Measurements from ENCODE around the gene DDX20.
A peak's percentile ranks its signal among the peaks of the same experiment; 100 is the strongest.

DDX20 gene, protein sequence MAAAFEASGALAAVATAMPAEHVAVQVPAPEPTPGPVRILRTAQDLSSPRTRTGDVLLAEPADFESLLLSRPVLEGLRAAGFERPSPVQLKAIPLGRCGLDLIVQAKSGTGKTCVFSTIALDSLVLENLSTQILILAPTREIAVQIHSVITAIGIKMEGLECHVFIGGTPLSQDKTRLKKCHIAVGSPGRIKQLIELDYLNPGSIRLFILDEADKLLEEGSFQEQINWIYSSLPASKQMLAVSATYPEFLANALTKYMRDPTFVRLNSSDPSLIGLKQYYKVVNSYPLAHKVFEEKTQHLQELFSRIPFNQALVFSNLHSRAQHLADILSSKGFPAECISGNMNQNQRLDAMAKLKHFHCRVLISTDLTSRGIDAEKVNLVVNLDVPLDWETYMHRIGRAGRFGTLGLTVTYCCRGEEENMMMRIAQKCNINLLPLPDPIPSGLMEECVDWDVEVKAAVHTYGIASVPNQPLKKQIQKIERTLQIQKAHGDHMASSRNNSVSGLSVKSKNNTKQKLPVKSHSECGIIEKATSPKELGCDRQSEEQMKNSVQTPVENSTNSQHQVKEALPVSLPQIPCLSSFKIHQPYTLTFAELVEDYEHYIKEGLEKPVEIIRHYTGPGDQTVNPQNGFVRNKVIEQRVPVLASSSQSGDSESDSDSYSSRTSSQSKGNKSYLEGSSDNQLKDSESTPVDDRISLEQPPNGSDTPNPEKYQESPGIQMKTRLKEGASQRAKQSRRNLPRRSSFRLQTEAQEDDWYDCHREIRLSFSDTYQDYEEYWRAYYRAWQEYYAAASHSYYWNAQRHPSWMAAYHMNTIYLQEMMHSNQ

DNA sequence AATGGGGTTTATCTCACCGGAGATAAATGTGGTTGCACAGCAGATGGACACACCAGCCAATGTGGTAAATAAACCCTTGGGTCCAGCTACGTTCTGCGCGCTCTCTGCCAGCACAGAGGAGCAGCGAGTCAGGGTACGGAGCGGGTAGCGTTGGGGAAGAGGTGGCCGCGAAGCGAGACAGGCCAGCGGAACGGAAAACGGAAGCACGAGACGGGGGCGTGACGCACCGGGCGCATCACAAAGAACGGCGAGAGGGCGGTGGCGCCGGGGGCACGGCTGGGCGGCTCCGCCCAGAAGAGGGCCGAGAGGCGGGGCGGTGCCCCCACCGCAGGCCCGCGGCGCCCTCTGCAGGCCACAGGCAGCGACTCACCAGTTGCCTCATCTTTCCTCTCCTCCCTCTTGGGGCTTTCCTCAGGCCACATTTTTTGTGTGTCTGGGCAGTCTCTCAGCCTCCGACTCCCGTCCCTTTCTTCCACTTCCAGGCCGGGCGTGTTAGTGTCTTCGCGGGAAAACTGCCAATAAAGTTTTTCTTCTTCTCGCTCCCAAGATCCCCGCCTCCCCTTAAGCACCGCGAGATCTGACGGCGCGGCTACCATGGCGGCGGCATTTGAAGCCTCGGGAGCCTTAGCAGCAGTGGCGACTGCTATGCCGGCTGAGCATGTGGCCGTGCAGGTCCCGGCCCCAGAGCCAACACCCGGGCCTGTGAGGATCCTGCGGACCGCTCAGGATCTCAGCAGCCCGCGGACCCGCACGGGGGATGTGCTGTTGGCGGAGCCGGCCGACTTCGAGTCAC lies at the start of gene DDX20:
Gene DDX20 (plus strand): TSS at position 571 of the 793 bp plus-strand sequence. CDS start 24 bp downstream, at position 595.
- peaks cover 13% of the 10 kb centered on the region for H3K36me3 Mint-ChIP-seq (ENCODE audit: low read depth)
- H3K4me1 Mint-ChIP-seq (ENCODE audit: low read depth) = peaks cover 30% of the 10 kb centered on the region
- H3K27ac Mint-ChIP-seq = peak within 1 kb of the TSS; percentile 99
- no peaks in the 10 kb centered on the region for H3K9me3 Mint-ChIP-seq
- peak within 1 kb of the TSS; percentile 89 for H3K4me3 Mint-ChIP-seq
- H3K27me3 Mint-ChIP-seq (ENCODE audit: low read depth) = peaks cover 24% of the 10 kb centered on the region

DNA sequence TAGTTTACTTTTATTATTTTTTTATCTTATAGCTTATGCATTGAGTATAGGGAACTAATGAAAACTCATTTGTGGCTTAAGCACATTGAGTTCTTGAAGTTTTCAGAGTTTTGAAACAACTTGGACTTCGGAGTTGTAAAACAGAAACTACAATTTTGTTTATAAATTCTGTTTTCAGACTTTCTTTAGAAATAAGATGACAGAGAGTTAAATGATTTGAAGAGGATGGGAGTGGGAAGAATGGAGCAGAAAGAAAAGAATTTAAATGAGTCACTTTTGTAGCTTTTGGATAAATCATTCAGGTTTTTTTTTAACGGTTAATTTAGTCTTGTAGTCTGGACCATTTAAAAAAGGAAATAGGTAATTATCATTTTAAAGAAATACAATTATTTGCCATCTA lies 48.8 kb upstream of the DDX20 start:
- H3K9me3 Mint-ChIP-seq = no peaks in the 10 kb centered on the region
- H3K4me1 Mint-ChIP-seq (ENCODE audit: low read depth) = peaks cover 17% of the 10 kb centered on the region
- H3K27ac Mint-ChIP-seq = peak overlapping the region; percentile 60
- H3K27me3 Mint-ChIP-seq (ENCODE audit: low read depth) = no peaks in the 10 kb centered on the region
- H3K36me3 Mint-ChIP-seq (ENCODE audit: low read depth) = peaks cover 48% of the 10 kb centered on the region
- H3K4me3 Mint-ChIP-seq = no peak overlapping the region

DNA sequence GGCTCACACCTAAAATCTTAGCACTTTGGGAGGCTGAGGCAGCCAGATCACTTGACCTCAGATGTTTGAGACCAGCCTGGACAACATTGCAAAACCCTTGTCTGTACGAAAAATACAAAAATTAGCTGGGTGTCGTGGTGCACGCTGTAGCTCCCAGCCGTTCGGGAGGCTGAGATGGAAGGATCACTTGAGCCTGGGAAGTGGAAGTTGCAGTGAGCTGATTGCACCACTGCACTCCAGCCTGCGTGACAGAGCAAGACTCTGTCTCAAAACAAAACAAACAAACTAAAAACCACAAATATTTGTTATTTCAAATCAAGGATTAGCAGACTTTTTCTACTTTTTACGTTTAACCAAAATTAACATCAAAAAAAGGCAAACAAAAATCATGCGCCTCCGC lies 47.8 kb upstream of the DDX20 start:
- Mint-ChIP-seq H3K4me3 (no peak overlapping the region), H3K36me3 (ENCODE audit: low read depth) (peaks cover 41% of the 10 kb centered on the region), H3K27ac (no peak overlapping the region), H3K4me1 (ENCODE audit: low read depth) (peaks cover 17% of the 10 kb centered on the region), H3K9me3 (no peaks in the 10 kb centered on the region), H3K27me3 (ENCODE audit: low read depth) (no peaks in the 10 kb centered on the region)

DNA sequence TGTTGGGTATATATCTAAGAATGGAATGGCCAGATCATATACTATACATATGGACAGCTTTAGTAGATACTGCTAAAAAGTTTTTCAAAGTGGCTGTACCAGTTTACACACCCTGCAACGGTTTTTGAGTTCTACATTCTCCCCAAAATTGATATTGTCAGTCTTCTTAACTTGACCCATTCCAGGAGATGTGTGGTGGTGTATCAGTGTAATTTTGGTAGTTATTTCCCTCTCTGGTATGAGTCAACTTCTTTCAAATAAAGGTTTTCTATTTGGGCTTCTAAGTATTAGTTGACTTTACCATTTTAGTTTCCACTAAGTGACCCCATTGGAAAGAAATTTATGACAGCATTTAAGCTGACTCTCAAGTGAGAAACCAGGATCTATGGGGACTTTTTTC lies 45.7 kb upstream of the DDX20 start:
- peaks cover 34% of the 10 kb centered on the region for H3K36me3 Mint-ChIP-seq (ENCODE audit: low read depth)

DNA sequence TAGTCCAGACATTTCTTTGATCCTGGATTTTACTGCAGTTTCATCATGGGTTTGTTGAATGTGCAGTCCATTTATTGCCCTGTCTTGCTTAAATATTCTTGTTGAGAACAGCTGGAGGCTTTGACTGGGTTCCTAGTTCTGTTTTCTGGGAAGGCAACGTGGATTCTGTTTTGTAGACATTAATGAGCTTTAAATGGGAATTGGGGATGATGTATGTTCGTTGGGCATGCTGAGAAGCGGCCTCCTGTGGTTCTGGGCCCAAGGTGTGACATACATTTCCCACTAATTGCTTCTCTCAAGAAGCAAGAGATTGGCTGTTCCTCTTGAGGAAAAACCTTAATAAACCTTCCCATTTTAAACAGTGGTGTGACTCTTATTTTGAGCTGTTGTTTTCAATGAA lies 39.4 kb upstream of the DDX20 start:
- Mint-ChIP-seq H3K36me3 (ENCODE audit: low read depth) (peaks cover 18% of the 10 kb centered on the region), H3K27ac (no peak overlapping the region), H3K4me1 (ENCODE audit: low read depth) (peaks cover 13% of the 10 kb centered on the region), H3K4me3 (no peak overlapping the region), H3K27me3 (ENCODE audit: low read depth) (no peaks in the 10 kb centered on the region), H3K9me3 (no peaks in the 10 kb centered on the region)

More for the DNA sequence above, 45.7 kb upstream of the DDX20 start:
- no peaks in the 10 kb centered on the region for H3K9me3 Mint-ChIP-seq
- H3K4me1 Mint-ChIP-seq (ENCODE audit: low read depth) = peaks cover 19% of the 10 kb centered on the region
- H3K27ac Mint-ChIP-seq = peak overlapping the region; percentile 32
- no peaks in the 10 kb centered on the region for H3K27me3 Mint-ChIP-seq (ENCODE audit: low read depth)
- H3K4me3 Mint-ChIP-seq = no peak overlapping the region

DNA sequence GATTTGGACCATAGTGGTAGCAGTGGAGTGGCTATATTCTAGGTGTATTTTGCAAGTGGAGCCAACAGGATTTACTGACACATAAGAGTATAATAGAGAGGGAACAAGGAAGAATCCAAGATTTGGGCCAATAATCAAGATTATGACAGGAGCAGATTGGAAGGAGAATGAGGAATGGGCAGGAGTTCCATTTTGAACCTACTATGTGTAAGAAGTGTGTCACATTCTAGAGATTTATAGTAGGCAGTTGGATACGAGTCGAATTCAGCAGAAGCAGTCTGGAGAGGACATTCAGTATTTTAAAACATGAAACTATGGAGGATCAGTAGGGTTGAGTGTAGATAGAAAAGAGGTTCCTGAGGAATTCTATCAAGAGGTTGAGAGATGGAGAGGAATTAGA lies 38.3 kb upstream of the DDX20 start:
- Mint-ChIP-seq H3K27ac (no peak overlapping the region), H3K36me3 (ENCODE audit: low read depth) (peaks cover 18% of the 10 kb centered on the region), H3K4me1 (ENCODE audit: low read depth) (peaks cover 13% of the 10 kb centered on the region), H3K9me3 (no peaks in the 10 kb centered on the region), H3K4me3 (no peak overlapping the region), H3K27me3 (ENCODE audit: low read depth) (no peaks in the 10 kb centered on the region)

DNA sequence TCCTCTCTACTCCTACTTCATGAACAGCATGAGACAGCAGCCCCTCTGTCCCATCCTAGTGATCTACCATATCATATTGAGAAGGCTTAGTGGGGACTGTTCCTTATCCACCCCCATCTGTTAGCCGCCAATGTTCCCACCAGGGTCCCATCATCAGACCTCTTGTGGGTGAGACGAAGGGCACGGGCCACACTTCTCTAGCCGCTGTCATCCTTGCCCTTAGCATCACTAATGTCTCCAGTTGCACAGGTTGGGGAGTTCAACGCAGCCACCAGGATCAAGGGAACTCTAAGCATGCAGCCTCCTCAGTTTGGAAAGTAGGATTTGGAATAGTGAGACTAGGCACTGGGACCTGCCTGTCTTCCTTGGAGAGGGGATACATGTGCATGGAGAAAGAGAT lies 36.6 kb upstream of the DDX20 start:
- Mint-ChIP-seq H3K4me3 (no peak overlapping the region), H3K27ac (no peak overlapping the region)

DNA sequence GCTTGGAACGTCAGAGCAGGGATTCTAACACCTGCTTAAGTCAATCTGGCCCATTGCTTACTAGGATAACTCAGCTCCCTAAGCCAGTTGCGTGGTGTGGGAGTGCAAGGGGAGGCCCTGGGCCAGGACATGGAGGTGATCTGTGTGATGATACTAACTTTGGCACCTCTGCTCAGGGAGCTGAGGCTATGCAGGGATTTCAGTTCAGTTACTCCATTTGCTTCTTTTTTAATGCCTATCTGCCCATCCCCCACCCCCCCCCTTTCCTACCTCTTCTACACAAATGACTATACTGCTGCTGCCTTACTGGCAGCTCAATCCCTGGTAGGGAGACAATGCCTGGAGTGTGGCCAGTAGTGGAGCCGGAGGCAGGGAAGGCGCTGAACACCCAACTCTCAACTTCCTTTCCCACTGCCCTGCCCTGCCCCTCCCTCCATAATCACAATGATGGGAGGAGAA lies 36.0 kb upstream of the DDX20 start:
- Mint-ChIP-seq H3K27me3 (ENCODE audit: low read depth) (no peaks in the 10 kb centered on the region), H3K27ac (no peak overlapping the region), H3K4me3 (no peak overlapping the region), H3K4me1 (ENCODE audit: low read depth) (peaks cover 15% of the 10 kb centered on the region), H3K9me3 (no peaks in the 10 kb centered on the region), H3K36me3 (ENCODE audit: low read depth) (peaks cover 14% of the 10 kb centered on the region)

More for the DNA sequence above, 36.6 kb upstream of the DDX20 start:
- H3K36me3 Mint-ChIP-seq (ENCODE audit: low read depth) = peaks cover 14% of the 10 kb centered on the region
- peaks cover 15% of the 10 kb centered on the region for H3K4me1 Mint-ChIP-seq (ENCODE audit: low read depth)
- no peaks in the 10 kb centered on the region for H3K27me3 Mint-ChIP-seq (ENCODE audit: low read depth)
- H3K9me3 Mint-ChIP-seq = no peaks in the 10 kb centered on the region

DNA sequence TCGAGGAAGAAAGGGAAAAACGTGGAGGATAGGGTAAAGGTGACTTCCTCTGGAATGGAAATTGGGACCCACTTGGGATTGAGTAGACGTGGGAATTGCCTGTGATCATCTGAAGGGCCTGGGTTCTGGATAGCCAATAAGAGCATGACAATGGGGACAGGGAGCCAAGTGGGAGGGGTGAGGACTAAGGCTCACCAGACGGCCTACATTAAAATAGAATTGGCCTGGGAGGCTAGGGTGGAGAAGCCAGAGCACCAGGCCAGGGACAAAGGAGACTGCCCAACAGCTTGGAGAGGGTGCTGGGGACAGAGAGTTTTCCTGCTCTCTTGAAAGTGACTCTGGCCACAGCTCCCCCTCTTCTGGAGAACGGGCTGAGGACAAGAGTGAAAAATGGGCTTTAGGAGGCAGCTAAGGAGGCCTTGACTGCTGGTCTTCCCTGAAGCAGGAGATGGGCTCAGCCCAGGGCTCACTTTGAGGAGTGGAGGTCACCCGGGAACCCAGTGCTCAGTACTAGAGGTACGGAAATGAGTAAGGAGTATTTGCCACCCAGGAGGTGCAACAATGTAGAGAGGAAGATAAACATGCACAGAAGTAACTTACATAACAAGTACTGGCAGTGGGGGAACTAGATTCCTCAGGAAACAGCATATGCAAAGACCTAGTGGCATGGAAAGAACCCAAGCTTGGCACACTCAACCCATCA lies 35.3 kb upstream of the DDX20 start:
- peak overlapping the region; percentile 52 for H3K27ac Mint-ChIP-seq
- peaks cover 13% of the 10 kb centered on the region for H3K36me3 Mint-ChIP-seq (ENCODE audit: low read depth)

DNA sequence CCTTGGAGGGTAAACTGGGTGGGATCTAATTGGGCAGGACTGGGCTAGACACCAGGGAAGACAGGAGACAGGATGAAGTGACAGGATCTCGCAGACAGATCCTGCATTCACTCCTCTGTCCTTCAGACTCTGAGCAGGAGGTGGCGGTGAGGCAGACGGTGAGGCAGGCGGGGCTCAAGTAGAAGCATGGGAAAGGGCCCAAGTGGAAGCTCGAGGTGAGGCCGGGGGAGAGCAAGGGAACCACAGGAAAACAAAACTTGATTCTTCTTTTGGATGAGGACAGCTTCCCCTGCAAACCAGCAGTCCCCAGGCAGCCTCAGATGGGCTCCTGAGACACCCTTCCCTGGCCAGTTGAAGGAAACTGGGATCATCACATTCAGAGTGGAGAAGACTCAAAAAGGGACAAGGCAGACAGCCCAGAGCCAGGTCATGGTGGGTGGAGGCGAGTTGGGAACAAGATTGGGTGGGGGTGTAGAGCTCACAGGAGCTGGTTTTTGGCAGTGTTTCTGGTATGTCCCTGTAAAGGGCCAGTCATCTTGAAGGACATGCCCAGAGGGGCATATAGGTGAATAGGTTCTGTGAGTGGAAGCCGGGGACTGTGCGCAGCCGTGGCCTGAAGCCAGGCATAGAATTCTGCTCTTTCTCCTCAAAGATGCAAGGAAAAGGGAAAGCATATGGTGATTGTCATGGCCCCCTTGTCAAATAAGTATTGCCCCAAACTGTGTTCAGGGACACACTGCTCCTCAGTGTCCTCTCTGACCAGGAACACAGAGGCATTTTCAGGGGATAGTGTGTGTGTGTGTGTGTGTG lies 34.5 kb upstream of the DDX20 start:
- no peak overlapping the region for H3K4me3 Mint-ChIP-seq
- H3K4me1 Mint-ChIP-seq (ENCODE audit: low read depth) = peaks cover 15% of the 10 kb centered on the region
- no peaks in the 10 kb centered on the region for H3K9me3 Mint-ChIP-seq
- no peaks in the 10 kb centered on the region for H3K27me3 Mint-ChIP-seq (ENCODE audit: low read depth)
- H3K27ac Mint-ChIP-seq = peak overlapping the region; percentile 62
- peaks cover 13% of the 10 kb centered on the region for H3K36me3 Mint-ChIP-seq (ENCODE audit: low read depth)

More for the DNA sequence above, 35.3 kb upstream of the DDX20 start:
- Mint-ChIP-seq H3K27me3 (ENCODE audit: low read depth) (no peaks in the 10 kb centered on the region), H3K9me3 (no peaks in the 10 kb centered on the region), H3K4me3 (no peak overlapping the region), H3K4me1 (ENCODE audit: low read depth) (peaks cover 15% of the 10 kb centered on the region)

DNA sequence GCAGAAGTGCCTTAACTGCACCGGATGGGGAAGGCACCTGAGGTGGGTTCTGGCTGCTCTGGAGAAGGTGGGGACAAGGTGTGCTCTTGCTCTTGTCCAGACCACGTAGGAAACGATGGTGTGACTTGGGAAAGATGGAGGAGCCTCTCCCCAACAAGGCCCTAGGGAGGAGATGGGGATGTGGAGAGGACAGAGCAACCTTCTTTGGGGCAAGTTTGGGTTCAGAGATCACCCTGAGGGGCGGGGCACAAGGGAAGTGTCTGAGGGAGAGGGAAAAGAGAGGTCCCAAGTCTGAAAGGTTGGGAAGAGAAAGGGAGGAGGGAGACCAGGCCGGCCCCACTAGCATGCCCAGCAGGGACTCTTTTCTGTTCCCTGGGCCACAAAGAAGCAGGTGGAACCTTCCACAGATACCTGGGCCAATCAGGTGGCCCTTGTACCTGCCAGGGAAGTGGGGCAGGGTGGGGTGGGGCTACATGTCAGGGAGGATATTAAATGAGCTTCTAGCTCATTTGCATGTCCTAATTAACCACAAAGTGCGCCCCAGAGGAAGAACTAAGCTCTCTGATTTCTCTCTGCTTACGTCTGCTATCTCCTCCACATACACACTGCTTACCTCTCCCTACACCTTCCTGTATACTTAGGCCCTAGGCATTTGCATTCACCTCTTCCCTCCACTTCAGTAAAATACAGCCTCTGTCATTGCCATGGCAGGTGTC lies 32.5 kb upstream of the DDX20 start:
- Mint-ChIP-seq H3K9me3 (no peaks in the 10 kb centered on the region), H3K27me3 (ENCODE audit: low read depth) (no peaks in the 10 kb centered on the region), H3K36me3 (ENCODE audit: low read depth) (peaks cover 5% of the 10 kb centered on the region), H3K4me3 (no peak overlapping the region), H3K27ac (no peak overlapping the region), H3K4me1 (ENCODE audit: low read depth) (peaks cover 15% of the 10 kb centered on the region)

DNA sequence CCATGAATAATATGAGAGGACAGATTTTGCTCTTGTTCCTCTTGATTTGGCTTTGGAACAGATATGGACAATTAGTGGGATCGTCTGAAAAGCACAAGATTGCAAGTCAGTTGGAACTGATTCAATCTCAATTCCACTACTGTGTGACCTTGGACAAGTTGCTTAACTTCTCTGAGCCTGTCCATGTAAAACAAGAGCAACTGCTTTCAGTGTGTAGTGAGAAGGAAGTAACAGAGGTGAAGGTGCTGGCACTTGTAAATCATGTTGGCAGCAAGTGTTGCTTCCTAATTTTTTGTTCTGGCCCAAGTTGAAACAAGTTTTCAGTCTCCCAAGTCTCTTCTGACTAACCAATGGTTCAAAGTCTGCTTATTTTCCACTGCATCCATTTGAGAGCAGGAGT lies 31.8 kb upstream of the DDX20 start:
- Mint-ChIP-seq H3K36me3 (ENCODE audit: low read depth) (peaks cover 5% of the 10 kb centered on the region), H3K4me1 (ENCODE audit: low read depth) (peaks cover 15% of the 10 kb centered on the region), H3K27ac (no peak overlapping the region), H3K4me3 (no peak overlapping the region), H3K27me3 (ENCODE audit: low read depth) (no peaks in the 10 kb centered on the region), H3K9me3 (no peaks in the 10 kb centered on the region)

DNA sequence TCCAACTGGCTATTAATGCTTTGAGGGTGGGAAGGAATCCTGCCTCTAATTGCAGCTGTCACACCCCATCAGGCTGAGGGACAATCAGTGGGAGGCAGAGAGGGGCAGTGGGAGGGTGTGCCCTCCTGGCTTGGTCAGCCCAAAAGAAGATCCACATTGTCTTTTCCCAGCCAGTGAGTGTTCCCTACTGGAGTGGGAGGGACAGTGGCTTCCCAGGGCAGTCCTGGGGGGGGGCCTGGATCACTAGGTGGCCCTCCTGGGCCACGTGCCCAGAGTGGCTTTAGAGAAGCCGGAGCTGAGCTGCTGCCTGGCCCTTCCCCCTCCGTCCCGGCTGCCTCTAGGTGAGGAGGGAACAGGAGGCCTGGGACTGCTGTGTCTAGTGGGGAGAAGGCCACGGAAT lies 30.5 kb upstream of the DDX20 start:
- peaks cover 13% of the 10 kb centered on the region for H3K4me1 Mint-ChIP-seq (ENCODE audit: low read depth)
- H3K36me3 Mint-ChIP-seq (ENCODE audit: low read depth) = peaks cover 2% of the 10 kb centered on the region
- no peaks in the 10 kb centered on the region for H3K27me3 Mint-ChIP-seq (ENCODE audit: low read depth)
- no peaks in the 10 kb centered on the region for H3K9me3 Mint-ChIP-seq
- H3K27ac Mint-ChIP-seq = no peak overlapping the region
- no peak overlapping the region for H3K4me3 Mint-ChIP-seq
